Muscle of leg (tissue), 16 donors: ENCODE results near the gene WWOX. TPM values are rescaled to one million over a fixed set of nuclear protein-coding genes. Genes with fewer than 3 reads are reported as not detected.
A peak's percentile ranks its signal among the peaks of the same experiment; 100 is the strongest.
"Not testable (repeated sequence)": the region's sequence is repeated elsewhere in the genome, so short reads cannot be mapped to it uniquely, and the experiment has no call there.

Experiments used
- DNase-seq: peaks from one replicate; pipeline ENCODE4 v3.0.0; 2013
- H3K27ac ChIP-seq: one replicate; pipeline ENCODE4 v1.5.1; 2013; ENCODE audit warnings: mild to moderate bottlenecking, low read length, control low read depth
- H3K27me3 ChIP-seq: one replicate; pipeline ENCODE4 v1.6.1; 2013; ENCODE audit warnings: low read length; ENCODE audit not compliant: control insufficient read depth, insufficient read depth
- H3K36me3 ChIP-seq: one replicate; pipeline ENCODE4 v1.6.1; 2013; ENCODE audit warnings: low read length; ENCODE audit not compliant: control insufficient read depth, insufficient read depth
- H3K4me1 ChIP-seq: one replicate; pipeline ENCODE4 v1.6.1; 2013; ENCODE audit warnings: low read length; ENCODE audit not compliant: control insufficient read depth, insufficient read depth
- H3K4me3 ChIP-seq: one replicate; pipeline ENCODE4 v1.5.1; 2013; ENCODE audit warnings: low read length, control low read depth
- H3K9me3 ChIP-seq: replicated peaks from 2 replicates; pipeline ENCODE4 v1.6.1; 2013; ENCODE audit warnings: low read depth, low read length; ENCODE audit not compliant: control insufficient read depth
- WGBS: methylation state at CpG from one replicate; pipeline ENCODE4 v1.1.5; 2013; ENCODE audit warnings: missing lambda C conversion rate; ENCODE audit not compliant: insufficient coverage; 5-methylcytosine and 5-hydroxymethylcytosine counted together
- long read RNA-seq, 11 donors: transcript quantifications; one replicate each; lab custom pipeline, GENCODE V29; 2026
- polyA plus RNA-seq, 8 donors: library from polyadenylated mRNA; unstranded; fragments of 120-200 nt; gene quantifications; one replicate each; pipeline versions ENCODE4 v1.2.1 to v1.2.3, GENCODE V29; 2013; ENCODE audit warnings: inconsistent platforms in 1 of 8, low replicate concordance in 1 of 8; ENCODE audit not compliant: insufficient read length in 8 of 8, insufficient read depth in 1 of 8
- total RNA-seq: library from RNA; stranded (reverse); fragments of 120-200 nt; gene quantifications from one replicate; pipeline ENCODE4 v1.2.4, GENCODE V29; 2013

The WWOX gene
- 12.2 TPM for total RNA-seq
- polyA plus RNA-seq = 10 to 100 TPM in 7 of 8 donors, 1 to 10 TPM in 1; 8.1 to 15.8 (median 11.7) TPM
- long read RNA-seq, donor 1 = 0 reads
- long read RNA-seq, donor 2 = 0 reads
- long read RNA-seq, donor 3, partial matches to known transcripts = 0 of 32 reads
- long read RNA-seq, donor 3, other reads (novel, unspliced or antisense) = 31 of 32 reads
- long read RNA-seq, donor 4, partial matches to known transcripts = 0 of 3 reads
- long read RNA-seq, donor 4, other reads (novel, unspliced or antisense) = 0 of 3 reads
- long read RNA-seq, donor 5, partial matches to known transcripts = 0 of 3 reads
- long read RNA-seq, donor 5, other reads (novel, unspliced or antisense) = 0 of 3 reads
- long read RNA-seq, donor 6, partial matches to known transcripts = 0 of 2 reads
- long read RNA-seq, donor 6, other reads (novel, unspliced or antisense) = 0 of 2 reads
- long read RNA-seq, donor 7, partial matches to known transcripts = 33 of 35 reads
- long read RNA-seq, donor 7, other reads (novel, unspliced or antisense) = 0 of 35 reads
- long read RNA-seq, donor 8 = 0 reads
- long read RNA-seq, donor 9, partial matches to known transcripts = 9 of 9 reads
- long read RNA-seq, donor 9, other reads (novel, unspliced or antisense) = 0 of 9 reads
- long read RNA-seq, donor 10, partial matches to known transcripts = 0 of 1 reads
- long read RNA-seq, donor 10, other reads (novel, unspliced or antisense) = 0 of 1 reads
- long read RNA-seq, donor 11 = 0 reads

DNA sequence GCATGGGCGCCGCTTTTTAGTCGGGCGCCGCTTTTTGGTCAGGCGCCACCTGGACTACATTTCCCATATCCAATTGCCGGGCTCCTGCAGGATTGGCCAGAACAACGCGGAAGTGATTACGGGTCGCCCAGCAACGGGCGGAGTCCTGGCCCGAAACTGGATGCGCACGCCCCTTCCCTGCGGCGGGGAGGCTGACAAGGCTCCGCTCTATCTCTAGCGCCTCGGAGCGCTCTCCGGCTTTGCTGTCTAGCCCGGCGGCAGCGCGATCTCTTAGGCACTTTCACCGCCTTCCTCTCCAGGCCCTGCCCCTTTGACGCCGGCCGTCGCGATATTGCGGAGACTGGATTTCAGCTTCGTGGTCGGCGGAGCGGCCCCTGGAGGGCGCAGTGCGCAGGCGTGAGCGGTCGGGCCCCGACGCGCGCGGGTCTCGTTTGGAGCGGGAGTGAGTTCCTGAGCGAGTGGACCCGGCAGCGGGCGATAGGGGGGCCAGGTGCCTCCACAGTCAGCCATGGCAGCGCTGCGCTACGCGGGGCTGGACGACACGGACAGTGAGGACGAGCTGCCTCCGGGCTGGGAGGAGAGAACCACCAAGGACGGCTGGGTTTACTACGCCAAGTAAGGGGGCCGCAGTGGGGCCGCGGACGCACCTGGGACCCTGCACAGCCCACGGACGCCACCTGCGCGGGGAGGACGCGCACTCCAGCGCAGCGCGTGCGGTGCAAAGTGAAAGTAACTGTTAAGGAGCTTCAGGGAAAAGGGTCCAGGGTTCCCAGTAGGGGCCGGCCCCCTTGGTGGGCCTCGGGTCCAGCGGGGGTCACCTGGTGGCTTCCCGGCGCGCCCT lies at the start of gene WWOX:
Gene WWOX (plus strand): TSS at position 384 of the 841 bp plus-strand sequence.
- H3K27me3 ChIP-seq = peaks cover 2% of the 10 kb centered on the region
- no peaks in the 10 kb centered on the region for H3K36me3 ChIP-seq
- under 1% methylated on average over 75 of the region's 84 CpGs for WGBS
- peak within 1 kb of the TSS; percentile 99 for H3K4me3 ChIP-seq
- no peaks in the 10 kb centered on the region for H3K9me3 ChIP-seq
- DNase-seq = peak; percentile 99
- peak within 1 kb of the TSS; percentile 96 for H3K27ac ChIP-seq
- peaks cover 9% of the 10 kb centered on the region for H3K4me1 ChIP-seq

DNA sequence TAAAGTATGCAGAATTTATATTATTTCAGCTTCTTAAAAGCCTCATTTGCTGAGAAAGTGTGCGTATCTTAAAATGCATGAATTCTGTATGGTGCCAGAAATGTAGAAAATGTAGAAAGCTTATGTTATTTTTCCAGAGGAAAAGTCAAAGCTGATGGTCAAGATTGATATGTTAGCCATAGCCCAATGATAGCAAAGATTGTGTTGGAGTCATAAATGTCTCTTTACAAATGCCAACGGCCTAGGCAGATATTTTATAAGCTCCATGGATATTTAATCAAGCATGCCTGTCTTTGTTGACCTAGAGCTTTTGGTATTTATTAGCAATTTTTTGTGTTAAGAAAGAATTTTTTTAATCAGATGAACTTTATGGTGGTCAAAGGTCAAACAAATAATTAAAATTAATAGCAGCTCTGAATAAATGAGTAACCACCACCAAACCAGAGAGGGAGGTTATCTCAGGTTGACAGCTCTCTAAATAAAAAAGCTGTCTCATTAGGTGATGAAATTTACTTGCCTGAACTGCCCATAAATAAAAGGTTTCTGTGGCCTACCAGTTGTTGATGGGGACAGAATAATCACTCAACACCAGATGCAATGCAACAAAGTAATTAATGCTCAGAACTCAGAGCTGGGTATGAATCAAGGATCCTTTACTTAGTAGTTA lies 48.6 kb upstream of the WWOX start:
- H3K9me3 ChIP-seq = no peaks in the 10 kb centered on the region
- H3K27ac ChIP-seq = no peak overlapping the region
- no peaks in the 10 kb centered on the region for H3K27me3 ChIP-seq
- no peak for DNase-seq
- WGBS = 86% methylated on average over 1 of the region's 2 CpGs
- no peak overlapping the region for H3K4me3 ChIP-seq
- no peaks in the 10 kb centered on the region for H3K4me1 ChIP-seq
- H3K36me3 ChIP-seq = no peaks in the 10 kb centered on the region

DNA sequence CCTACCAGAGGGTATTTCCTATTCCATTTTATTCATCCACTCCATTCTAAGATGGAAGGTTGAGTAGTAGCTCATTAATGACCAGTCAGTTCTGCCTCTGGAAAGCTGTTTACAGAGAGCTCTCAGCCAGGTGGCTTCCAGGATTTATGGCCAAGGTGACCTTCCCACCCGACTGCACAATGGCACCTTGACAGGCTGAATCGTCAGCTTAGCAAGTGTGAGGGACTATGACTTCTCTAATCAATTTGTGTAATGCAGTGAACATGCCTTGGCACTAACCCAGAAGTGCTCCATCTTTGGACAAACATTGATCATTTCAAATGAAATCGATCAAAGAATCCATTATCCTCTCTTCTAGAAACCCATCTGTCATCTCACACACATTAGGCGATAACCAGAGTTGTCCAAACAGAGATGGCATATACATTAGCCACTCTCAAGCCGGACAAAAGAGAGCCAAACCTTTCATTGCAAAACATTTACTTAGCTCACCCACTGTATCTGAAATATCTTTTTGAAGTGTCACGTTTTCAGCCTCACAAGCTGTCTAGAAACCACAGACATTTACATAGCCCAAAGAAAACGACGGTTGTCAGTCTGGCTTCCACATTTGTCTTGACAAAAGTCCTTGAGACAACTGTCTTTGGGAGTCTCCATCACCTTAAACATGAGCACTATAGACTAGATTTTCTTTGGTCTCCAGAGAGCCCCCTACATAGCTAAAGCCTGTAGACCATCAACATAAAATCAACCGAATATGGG lies 41.5 kb upstream of the WWOX start:
- no peaks in the 10 kb centered on the region for H3K4me1 ChIP-seq
- 91% methylated on average over 6 of the region's 9 CpGs for WGBS
- no peak overlapping the region for H3K4me3 ChIP-seq
- H3K27me3 ChIP-seq = no peaks in the 10 kb centered on the region
- H3K36me3 ChIP-seq = no peaks in the 10 kb centered on the region
- DNase-seq = no peak
- no peak overlapping the region for H3K27ac ChIP-seq
- H3K9me3 ChIP-seq = no peaks in the 10 kb centered on the region

DNA sequence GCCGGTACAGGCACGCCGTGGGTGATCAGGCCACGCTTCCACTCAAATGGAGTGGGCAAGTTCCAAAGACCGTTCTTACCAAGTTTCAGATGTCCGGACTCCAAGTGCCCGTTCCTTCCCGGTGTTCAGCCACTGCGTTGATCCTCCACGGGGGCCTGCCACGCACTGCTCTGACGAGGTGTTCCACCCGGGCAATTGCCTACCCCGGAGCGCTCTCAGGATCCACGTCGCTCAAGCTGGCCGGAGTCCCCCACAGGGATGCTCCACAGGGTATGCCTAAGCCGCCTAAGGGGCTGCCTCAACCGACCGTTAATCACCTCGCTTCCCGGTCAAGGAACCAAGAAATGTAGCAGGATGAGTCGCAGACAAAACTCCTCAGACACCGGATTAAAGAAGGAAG lies 39.6 kb upstream of the WWOX start:
- H3K27ac ChIP-seq, DNase-seq, H3K27me3 ChIP-seq, H3K4me1 ChIP-seq, H3K4me3 ChIP-seq, H3K9me3 ChIP-seq, H3K36me3 ChIP-seq: not testable (repeated sequence)
- WGBS = 87% methylated on average over 20 of the region's 25 CpGs

DNA sequence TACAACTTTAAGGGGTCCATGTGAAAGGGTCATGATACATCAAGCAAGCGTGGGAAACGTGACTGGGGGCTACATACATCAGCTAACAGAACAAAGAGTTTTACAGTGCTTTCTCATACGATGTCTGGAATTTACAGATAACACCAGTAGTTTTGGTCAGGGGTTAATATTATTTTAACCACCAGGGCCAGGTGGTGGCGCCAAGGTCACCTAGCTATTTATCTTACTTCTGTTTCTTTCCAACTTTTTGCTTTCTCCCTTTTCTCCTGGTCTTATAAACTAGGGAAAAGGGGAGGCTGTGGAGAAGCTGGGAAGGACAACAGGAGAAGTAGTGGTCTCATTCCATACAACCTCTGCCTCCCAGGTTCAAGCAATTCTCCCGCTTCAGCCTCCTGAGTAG lies 39.2 kb upstream of the WWOX start:
- Histone ChIP-seq H3K4me3 (no peak overlapping the region), H3K27me3 (no peaks in the 10 kb centered on the region), H3K4me1 (no peaks in the 10 kb centered on the region), H3K9me3 (no peaks in the 10 kb centered on the region), H3K27ac (no peak overlapping the region), H3K36me3 (no peaks in the 10 kb centered on the region)
- WGBS = no CpG with 5 or more reads among the region's 5 CpGs
- DNase-seq = no peak

DNA sequence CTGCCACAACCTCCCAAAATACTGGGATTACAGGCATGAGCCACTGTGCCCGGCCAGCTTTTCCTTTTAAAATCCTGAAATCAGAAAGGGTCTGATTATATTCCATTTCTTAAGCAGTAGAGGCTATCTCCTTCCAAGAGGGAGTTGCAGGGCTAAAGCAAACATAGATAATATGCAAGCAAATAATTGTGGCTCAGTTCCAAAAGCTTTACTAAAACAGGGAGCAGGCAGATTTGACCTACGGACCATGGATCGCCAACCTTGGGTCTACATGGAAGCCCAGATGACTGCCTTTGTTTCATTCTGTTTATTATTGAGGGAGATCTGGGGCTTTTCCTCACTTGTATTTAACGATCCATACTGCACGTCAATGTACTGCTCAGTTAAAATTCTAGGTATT lies 38.6 kb upstream of the WWOX start:
- no peaks in the 10 kb centered on the region for H3K9me3 ChIP-seq
- H3K4me1 ChIP-seq = no peaks in the 10 kb centered on the region
- no peak overlapping the region for H3K4me3 ChIP-seq
- H3K36me3 ChIP-seq = no peaks in the 10 kb centered on the region
- no peak for DNase-seq
- no peaks in the 10 kb centered on the region for H3K27me3 ChIP-seq
- no peak overlapping the region for H3K27ac ChIP-seq
- no CpG with 5 or more reads among the region's 5 CpGs for WGBS

DNA sequence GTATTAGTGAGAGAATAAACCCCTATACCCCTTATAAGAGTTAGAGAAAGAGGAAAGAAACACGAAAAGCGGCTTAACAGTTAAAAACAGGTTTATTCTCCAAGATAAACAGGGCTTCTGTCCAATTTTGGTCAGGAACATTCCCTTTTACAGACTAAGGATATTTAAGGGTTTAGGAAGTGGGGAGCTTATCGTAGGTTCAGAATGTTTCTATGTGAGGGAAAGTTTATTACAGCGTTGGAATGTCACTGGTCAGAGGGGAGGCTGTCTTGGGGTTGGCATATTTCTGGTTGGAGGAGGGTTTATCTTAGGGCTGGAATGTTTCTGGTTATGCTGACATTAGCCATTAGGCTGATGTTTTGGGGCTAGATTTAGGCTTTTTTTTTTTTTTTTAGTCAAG lies 34.1 kb upstream of the WWOX start:
- no peak overlapping the region for H3K4me3 ChIP-seq
- WGBS = 58% methylated on average over 2 of the region's 4 CpGs
- DNase-seq = no peak
- no peak overlapping the region for H3K27ac ChIP-seq
- no peaks in the 10 kb centered on the region for H3K27me3 ChIP-seq
- H3K4me1 ChIP-seq = no peaks in the 10 kb centered on the region
- no peaks in the 10 kb centered on the region for H3K36me3 ChIP-seq
- no peaks in the 10 kb centered on the region for H3K9me3 ChIP-seq

DNA sequence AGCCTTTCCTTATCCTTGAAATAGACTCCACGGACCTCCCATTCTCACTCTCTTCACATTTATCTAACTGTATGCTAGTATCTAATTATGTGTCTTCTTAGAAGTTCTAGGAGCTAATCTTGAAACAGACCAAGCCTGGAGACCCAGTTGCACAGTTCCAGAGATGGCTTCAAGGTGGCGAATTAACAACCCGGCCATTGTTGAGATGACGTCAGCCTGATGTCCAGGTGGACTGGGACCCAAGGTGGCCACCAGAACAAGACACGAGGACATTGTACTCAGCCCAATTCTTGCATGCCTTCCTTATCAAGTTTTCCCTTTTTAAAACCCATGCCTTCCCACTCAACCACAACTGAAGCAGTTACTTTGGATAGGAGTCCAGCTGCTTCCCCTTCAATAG lies 29.5 kb upstream of the WWOX start:
- WGBS = 93% methylated on average over 4 of the region's 5 CpGs
- no peak for DNase-seq
- Histone ChIP-seq H3K4me3 (no peak overlapping the region), H3K36me3 (no peaks in the 10 kb centered on the region), H3K9me3 (no peaks in the 10 kb centered on the region), H3K27ac (no peak overlapping the region), H3K27me3 (peaks cover 4% of the 10 kb centered on the region), H3K4me1 (no peaks in the 10 kb centered on the region)

DNA sequence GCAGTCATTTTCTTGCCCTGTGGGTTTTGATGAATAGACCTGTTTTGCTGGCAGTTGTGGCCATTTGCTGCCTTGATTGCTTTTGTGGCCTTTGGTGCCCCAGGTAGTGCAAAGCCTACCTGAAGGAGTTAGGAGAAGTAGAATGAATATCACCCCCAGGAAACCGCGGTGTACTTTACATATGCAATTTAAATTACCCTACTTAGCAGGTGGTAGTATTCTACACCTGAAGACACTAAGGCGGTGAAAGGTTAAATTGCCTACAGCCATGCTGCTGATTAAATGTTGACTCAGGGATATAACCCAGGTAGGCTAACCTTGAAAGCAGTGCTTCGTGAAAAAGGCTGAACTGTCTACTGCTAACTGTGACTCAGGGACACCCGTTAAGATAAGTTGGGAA lies 27.2 kb upstream of the WWOX start:
- DNase-seq = no peak
- Histone ChIP-seq H3K27me3 (peaks cover 6% of the 10 kb centered on the region), H3K9me3 (no peaks in the 10 kb centered on the region), H3K27ac (no peak overlapping the region), H3K36me3 (no peaks in the 10 kb centered on the region), H3K4me1 (no peaks in the 10 kb centered on the region), H3K4me3 (no peak overlapping the region)
- WGBS = no CpG with 5 or more reads among the region's 5 CpGs
